Eye (tissue), 1 donor: ENCODE results near the gene PI4KB.
A peak's percentile ranks its signal among the peaks of the same experiment; 100 is the strongest.
"Not testable (repeated sequence)": the region's sequence is repeated elsewhere in the genome, so short reads cannot be mapped to it uniquely, and the experiment has no call there.

ENCODE experiments used
- DNase-seq: peaks from one replicate; pipeline ENCODE4 v3.0.0-alpha.2; 2015

The PI4KB gene

GRCh38 chr1:151327223-151327902 is at the start of gene PI4KB:
Gene PI4KB (minus strand): TSS chr1:151327416. CDS start chr1:151316481, 10,935 bp downstream.
- peak; percentile 100 for DNase-seq

- DNase-seq, result no peak
Observed at GRCh38 chr1:151373196-151373595, 46.0 kb upstream of the PI4KB start.

- peak; percentile 76 for DNase-seq
Observed at GRCh38 chr1:151372058-151372934, 45.1 kb upstream of the PI4KB start, which contains the start of gene SELENBP1. Gene SELENBP1 (minus strand): TSS chr1:151372705. CDS start chr1:151372641, 64 bp downstream.

- peak; percentile 52 for DNase-seq
Observed at GRCh38 chr1:151371370-151372057, 44.3 kb upstream of the PI4KB start.

GRCh38 chr1:151370211-151370911 is 43.1 kb upstream of the PI4KB start:
- DNase-seq, result no peak

GRCh38 chr1:151369621-151370048 is 42.4 kb upstream of the PI4KB start:
- no peak for DNase-seq

GRCh38 chr1:151369302-151369610 is 42.0 kb upstream of the PI4KB start:
- no peak for DNase-seq

- DNase-seq, result no peak
Observed at GRCh38 chr1:151368393-151369301, 41.4 kb upstream of the PI4KB start.

- DNase-seq, result no peak
Observed at GRCh38 chr1:151367658-151368392, 40.6 kb upstream of the PI4KB start.

GRCh38 chr1:151364996-151365395 is 37.8 kb upstream of the PI4KB start:
- no peak for DNase-seq

GRCh38 chr1:151362308-151363155 is 35.3 kb upstream of the PI4KB start:
- no peak for DNase-seq

GRCh38 chr1:151361883-151362282 is 34.7 kb upstream of the PI4KB start:
- DNase-seq, result no peak

GRCh38 chr1:151356696-151357095 is 29.5 kb upstream of the PI4KB start:
- DNase-seq, result no peak

- DNase-seq, result no peak
Observed at GRCh38 chr1:151352021-151352718, 25.0 kb upstream of the PI4KB start.

GRCh38 chr1:151350323-151350722 is 23.1 kb upstream of the PI4KB start:
- DNase-seq, result not testable (repeated sequence)

GRCh38 chr1:151347523-151348246 is 20.5 kb upstream of the PI4KB start:
- peak; percentile 13 for DNase-seq

GRCh38 chr1:151346769-151347522 is 19.7 kb upstream of the PI4KB start, which contains the start of gene RFX5:
Gene RFX5 (minus strand): TSS chr1:151347252. CDS start chr1:151346320, 932 bp downstream.
- DNase-seq, result peak; percentile 99
